ENCODE data around the gene SGMS1. TPM values are rescaled to one million over a fixed set of nuclear protein-coding genes. Genes with fewer than 3 reads are reported as not detected.

SGMS1 gene
- total and polyA plus RNA-seq, 2 experiments from 2014 or later: 15.0 to 34.7 TPM

DNA sequence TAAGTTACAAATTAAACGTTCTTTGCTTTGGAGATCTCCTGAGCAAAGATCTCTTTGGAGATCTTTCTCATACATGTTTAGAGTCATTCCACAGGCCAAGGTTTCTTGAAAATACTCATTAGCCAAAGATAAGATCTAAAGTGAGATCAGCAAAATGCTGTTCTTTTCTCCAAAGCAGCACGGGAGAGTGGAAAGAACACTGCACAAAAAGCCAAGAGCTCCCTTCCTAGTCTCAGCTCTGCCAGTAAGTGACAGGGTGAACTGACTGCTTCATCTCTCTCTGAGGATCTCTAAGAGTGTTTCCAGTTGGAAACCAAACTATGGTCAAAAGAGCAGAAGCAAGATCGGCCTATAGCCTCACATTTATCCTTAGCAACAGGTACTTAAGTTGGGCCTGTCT, 204.0 kb downstream of the SGMS1 start:
- no peak overlapping the region for H3K27ac Mint-ChIP-seq
- H3K36me3 Mint-ChIP-seq (ENCODE audit: low read depth): no peaks in the 10 kb centered on the region; the same call in 2 of the 3 replicates
- no peaks in the 10 kb centered on the region for H3K27me3 Mint-ChIP-seq (ENCODE audit: insufficient read depth, low read depth, poor library complexity)
- no peak overlapping the region for H3K4me3 ChIP-seq
- H3K9me3 Mint-ChIP-seq: no peaks in the 10 kb centered on the region
- peaks cover 26% of the 10 kb centered on the region for H3K79me2 ChIP-seq (replicated peaks; ENCODE audit: insufficient read depth)
- TF ChIP-seq, protein P1, sequence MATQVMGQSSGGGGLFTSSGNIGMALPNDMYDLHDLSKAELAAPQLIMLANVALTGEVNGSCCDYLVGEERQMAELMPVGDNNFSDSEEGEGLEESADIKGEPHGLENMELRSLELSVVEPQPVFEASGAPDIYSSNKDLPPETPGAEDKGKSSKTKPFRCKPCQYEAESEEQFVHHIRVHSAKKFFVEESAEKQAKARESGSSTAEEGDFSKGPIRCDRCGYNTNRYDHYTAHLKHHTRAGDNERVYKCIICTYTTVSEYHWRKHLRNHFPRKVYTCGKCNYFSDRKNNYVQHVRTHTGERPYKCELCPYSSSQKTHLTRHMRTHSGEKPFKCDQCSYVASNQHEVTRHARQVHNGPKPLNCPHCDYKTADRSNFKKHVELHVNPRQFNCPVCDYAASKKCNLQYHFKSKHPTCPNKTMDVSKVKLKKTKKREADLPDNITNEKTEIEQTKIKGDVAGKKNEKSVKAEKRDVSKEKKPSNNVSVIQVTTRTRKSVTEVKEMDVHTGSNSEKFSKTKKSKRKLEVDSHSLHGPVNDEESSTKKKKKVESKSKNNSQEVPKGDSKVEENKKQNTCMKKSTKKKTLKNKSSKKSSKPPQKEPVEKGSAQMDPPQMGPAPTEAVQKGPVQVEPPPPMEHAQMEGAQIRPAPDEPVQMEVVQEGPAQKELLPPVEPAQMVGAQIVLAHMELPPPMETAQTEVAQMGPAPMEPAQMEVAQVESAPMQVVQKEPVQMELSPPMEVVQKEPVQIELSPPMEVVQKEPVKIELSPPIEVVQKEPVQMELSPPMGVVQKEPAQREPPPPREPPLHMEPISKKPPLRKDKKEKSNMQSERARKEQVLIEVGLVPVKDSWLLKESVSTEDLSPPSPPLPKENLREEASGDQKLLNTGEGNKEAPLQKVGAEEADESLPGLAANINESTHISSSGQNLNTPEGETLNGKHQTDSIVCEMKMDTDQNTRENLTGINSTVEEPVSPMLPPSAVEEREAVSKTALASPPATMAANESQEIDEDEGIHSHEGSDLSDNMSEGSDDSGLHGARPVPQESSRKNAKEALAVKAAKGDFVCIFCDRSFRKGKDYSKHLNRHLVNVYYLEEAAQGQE (IDR thresholded peaks at IDR 0.05; ENCODE audit: unreplicated experiment): no peak
- no peak for TF ChIP-seq STAT1 (IDR thresholded peaks at IDR 0.05; ENCODE audit: unreplicated experiment)
- no peak for TF ChIP-seq CREB1 (CRISPR knock-in tag; IDR thresholded peaks at IDR 0.05; ENCODE audit: low read depth)
- TF ChIP-seq, protein P2, sequence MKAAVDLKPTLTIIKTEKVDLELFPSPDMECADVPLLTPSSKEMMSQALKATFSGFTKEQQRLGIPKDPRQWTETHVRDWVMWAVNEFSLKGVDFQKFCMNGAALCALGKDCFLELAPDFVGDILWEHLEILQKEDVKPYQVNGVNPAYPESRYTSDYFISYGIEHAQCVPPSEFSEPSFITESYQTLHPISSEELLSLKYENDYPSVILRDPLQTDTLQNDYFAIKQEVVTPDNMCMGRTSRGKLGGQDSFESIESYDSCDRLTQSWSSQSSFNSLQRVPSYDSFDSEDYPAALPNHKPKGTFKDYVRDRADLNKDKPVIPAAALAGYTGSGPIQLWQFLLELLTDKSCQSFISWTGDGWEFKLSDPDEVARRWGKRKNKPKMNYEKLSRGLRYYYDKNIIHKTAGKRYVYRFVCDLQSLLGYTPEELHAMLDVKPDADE (IDR thresholded peaks at IDR 0.05): no peak
- TF ChIP-seq ZNF331 (CRISPR knock-in tag; IDR thresholded peaks at IDR 0.05; ENCODE audit: low read depth): no peak
- TF ChIP-seq EZH2 (IDR thresholded peaks at IDR 0.05; ENCODE audit: low read depth, unreplicated experiment): no peak
- TF ChIP-seq, protein P3, sequence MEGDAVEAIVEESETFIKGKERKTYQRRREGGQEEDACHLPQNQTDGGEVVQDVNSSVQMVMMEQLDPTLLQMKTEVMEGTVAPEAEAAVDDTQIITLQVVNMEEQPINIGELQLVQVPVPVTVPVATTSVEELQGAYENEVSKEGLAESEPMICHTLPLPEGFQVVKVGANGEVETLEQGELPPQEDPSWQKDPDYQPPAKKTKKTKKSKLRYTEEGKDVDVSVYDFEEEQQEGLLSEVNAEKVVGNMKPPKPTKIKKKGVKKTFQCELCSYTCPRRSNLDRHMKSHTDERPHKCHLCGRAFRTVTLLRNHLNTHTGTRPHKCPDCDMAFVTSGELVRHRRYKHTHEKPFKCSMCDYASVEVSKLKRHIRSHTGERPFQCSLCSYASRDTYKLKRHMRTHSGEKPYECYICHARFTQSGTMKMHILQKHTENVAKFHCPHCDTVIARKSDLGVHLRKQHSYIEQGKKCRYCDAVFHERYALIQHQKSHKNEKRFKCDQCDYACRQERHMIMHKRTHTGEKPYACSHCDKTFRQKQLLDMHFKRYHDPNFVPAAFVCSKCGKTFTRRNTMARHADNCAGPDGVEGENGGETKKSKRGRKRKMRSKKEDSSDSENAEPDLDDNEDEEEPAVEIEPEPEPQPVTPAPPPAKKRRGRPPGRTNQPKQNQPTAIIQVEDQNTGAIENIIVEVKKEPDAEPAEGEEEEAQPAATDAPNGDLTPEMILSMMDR (conservative IDR thresholded peaks at IDR 0.05; ENCODE audit: low read depth in 2 of 2): no peak
- no peak for TF ChIP-seq EZH2phosphoT487 (IDR thresholded peaks at IDR 0.05; ENCODE audit: unreplicated experiment)
- TF ChIP-seq, protein P4, sequence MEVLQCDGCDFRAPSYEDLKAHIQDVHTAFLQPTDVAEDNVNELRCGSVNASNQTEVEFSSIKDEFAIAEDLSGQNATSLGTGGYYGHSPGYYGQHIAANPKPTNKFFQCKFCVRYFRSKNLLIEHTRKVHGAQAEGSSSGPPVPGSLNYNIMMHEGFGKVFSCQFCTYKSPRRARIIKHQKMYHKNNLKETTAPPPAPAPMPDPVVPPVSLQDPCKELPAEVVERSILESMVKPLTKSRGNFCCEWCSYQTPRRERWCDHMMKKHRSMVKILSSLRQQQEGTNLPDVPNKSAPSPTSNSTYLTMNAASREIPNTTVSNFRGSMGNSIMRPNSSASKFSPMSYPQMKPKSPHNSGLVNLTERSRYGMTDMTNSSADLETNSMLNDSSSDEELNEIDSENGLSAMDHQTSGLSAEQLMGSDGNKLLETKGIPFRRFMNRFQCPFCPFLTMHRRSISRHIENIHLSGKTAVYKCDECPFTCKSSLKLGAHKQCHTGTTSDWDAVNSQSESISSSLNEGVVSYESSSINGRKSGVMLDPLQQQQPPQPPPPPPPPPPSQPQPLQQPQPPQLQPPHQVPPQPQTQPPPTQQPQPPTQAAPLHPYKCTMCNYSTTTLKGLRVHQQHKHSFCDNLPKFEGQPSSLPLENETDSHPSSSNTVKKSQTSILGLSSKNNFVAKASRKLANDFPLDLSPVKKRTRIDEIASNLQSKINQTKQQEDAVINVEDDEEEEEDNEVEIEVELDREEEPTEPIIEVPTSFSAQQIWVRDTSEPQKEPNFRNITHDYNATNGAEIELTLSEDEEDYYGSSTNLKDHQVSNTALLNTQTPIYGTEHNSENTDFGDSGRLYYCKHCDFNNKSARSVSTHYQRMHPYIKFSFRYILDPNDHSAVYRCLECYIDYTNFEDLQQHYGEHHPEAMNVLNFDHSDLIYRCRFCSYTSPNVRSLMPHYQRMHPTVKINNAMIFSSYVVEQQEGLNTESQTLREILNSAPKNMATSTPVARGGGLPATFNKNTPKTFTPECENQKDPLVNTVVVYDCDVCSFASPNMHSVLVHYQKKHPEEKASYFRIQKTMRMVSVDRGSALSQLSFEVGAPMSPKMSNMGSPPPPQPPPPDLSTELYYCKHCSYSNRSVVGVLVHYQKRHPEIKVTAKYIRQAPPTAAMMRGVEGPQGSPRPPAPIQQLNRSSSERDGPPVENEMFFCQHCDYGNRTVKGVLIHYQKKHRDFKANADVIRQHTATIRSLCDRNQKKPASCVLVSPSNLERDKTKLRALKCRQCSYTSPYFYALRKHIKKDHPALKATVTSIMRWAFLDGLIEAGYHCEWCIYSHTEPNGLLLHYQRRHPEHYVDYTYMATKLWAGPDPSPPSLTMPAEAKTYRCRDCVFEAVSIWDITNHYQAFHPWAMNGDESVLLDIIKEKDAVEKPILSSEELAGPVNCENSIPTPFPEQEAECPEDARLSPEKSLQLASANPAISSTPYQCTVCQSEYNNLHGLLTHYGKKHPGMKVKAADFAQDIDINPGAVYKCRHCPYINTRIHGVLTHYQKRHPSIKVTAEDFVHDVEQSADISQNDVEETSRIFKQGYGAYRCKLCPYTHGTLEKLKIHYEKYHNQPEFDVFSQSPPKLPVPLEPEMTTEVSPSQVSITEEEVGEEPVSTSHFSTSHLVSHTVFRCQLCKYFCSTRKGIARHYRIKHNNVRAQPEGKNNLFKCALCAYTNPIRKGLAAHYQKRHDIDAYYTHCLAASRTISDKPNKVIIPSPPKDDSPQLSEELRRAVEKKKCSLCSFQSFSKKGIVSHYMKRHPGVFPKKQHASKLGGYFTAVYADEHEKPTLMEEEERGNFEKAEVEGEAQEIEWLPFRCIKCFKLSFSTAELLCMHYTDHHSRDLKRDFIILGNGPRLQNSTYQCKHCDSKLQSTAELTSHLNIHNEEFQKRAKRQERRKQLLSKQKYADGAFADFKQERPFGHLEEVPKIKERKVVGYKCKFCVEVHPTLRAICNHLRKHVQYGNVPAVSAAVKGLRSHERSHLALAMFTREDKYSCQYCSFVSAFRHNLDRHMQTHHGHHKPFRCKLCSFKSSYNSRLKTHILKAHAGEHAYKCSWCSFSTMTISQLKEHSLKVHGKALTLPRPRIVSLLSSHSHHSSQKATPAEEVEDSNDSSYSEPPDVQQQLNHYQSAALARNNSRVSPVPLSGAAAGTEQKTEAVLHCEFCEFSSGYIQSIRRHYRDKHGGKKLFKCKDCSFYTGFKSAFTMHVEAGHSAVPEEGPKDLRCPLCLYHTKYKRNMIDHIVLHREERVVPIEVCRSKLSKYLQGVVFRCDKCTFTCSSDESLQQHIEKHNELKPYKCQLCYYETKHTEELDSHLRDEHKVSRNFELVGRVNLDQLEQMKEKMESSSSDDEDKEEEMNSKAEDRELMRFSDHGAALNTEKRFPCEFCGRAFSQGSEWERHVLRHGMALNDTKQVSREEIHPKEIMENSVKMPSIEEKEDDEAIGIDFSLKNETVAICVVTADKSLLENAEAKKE (CRISPR knock-in tag; IDR thresholded peaks at IDR 0.05): no peak
- no peak for TF ChIP-seq NANOG (IDR thresholded peaks at IDR 0.05; ENCODE audit: borderline replicate concordance)
- TF ChIP-seq JUNB (IDR thresholded peaks at IDR 0.05; ENCODE audit: unreplicated experiment): no peak
- TF ChIP-seq POLR2AphosphoS5 (IDR thresholded peaks at IDR 0.05; ENCODE audit: low read depth): no peak
- no peak for TF ChIP-seq ZNF114 (CRISPR knock-in tag; IDR thresholded peaks at IDR 0.05)
- no peaks in the 10 kb centered on the region for H3K9me2 ChIP-seq (ENCODE audit: insufficient read depth)
- no peaks in the 10 kb centered on the region for H3K27me3 ChIP-seq (ENCODE audit: insufficient read depth)
- no peak for DNase-seq (ENCODE audit: low spot score)
- no peak overlapping the region for H3K4me3 Mint-ChIP-seq
- H3K27ac ChIP-seq (ENCODE audit: low read depth): no peak overlapping the region
- peaks cover 40% of the 10 kb centered on the region for H3K4me1 ChIP-seq (ENCODE audit: insufficient read depth)
- H4K20me1 ChIP-seq (replicated peaks; ENCODE audit: insufficient read depth): no peaks in the 10 kb centered on the region; the same call in 1 of the 2 replicates
- no peak overlapping the region for H2AFZ ChIP-seq
- no peak for ATAC-seq
- no peak overlapping the region for H3K4me2 ChIP-seq
- H3F3A ChIP-seq (replicated peaks; ENCODE audit: low read depth): no peaks in the 10 kb centered on the region
- H3K36me3 ChIP-seq (ENCODE audit: insufficient read depth): no peaks in the 10 kb centered on the region
- peaks cover 49% of the 10 kb centered on the region for H3K4me1 Mint-ChIP-seq
